Suprapubic skin (tissue), 3 donors: ENCODE data around the gene ASB16.

Experiments used
- CTCF ChIP-seq, 2 donors: fragments of 200-600 bp in 1 of 2; fragments of 450-650 bp in 1 of 2; sonication (generic) in 1 of 2; IDR thresholded peaks; one replicate each; pipeline ENCODE4 v1.5.1; 2016 to 2019; ENCODE audit warnings: antibody characterized with exemption in 2 of 2, mild to moderate bottlenecking in 1 of 2, moderate library complexity in 1 of 2
- EP300 ChIP-seq: sonication (generic); formaldehyde crosslinking; IDR thresholded peaks from one replicate; pipeline ENCODE4 v1.6.1; 2017; ENCODE audit warnings: antibody characterized with exemption
- POLR2A ChIP-seq, 2 donors: fragments of 450-650 bp; IDR thresholded peaks; one replicate each; pipeline ENCODE4 v1.6.1; 2017; ENCODE audit warnings: antibody characterized with exemption in 2 of 2, mild to moderate bottlenecking in 2 of 2, moderate library complexity in 2 of 2

GRCh38 chr17:44167181-44167861 lies 3.2 kb upstream of the ASB16 start:
- TF ChIP-seq CTCF (IDR thresholded peaks at IDR 0.05), result no peak
- no peak for TF ChIP-seq POLR2A (IDR thresholded peaks at IDR 0.05)
- TF ChIP-seq EP300, result no peak
